Heart left ventricle (tissue), 16 donors: ENCODE results near the gene SELENOW. TPM values are rescaled to one million over a fixed set of nuclear protein-coding genes. Genes with fewer than 3 reads are reported as not detected.
"Not testable (repeated sequence)": the region's sequence is repeated elsewhere in the genome, so short reads cannot be mapped to it uniquely, and the experiment has no call there.

Experiments used
- ATAC-seq, 4 donors: fragments of 200-7000 bp; cut with Tn5 transposase; one replicate each; pipeline ENCODE4 v1.9.1; 2020 to 2022; ENCODE audit warnings: moderate library complexity in 4 of 4, mild to moderate bottlenecking in 3 of 4, moderate number of reproducible peaks in 1 of 4
- DNase-seq, 5 donors: peaks; one replicate each; pipeline ENCODE4 v3.0.0-alpha.2; 2020
- H3K27ac ChIP-seq, 12 donors: fragments of 200-600 bp; sonication (generic) in 4 of 12; one replicate each; pipeline versions ENCODE4 v1.5.0 to v1.8.0; 2016 to 2022; ENCODE audit warnings: mild to moderate bottlenecking in 2 of 12
- H3K27me3 ChIP-seq, 9 donors: fragments of 200-600 bp; sonication (generic) in 2 of 9; one replicate each; pipeline versions ENCODE4 v1.5.1 to v1.8.0; 2016 to 2022; ENCODE audit warnings: mild to moderate bottlenecking in 3 of 9
- H3K36me3 ChIP-seq, 9 donors: fragments of 200-600 bp; sonication (generic) in 2 of 9; one replicate each; pipeline versions ENCODE4 v1.5.0 to v1.8.0; 2018 to 2022; ENCODE audit warnings: mild to moderate bottlenecking in 2 of 9
- H3K4me1 ChIP-seq, 12 donors: fragments of 200-600 bp; sonication (generic) in 4 of 12; one replicate each; pipeline versions ENCODE4 v1.5.0 to v1.8.0; 2016 to 2022; ENCODE audit warnings: mild to moderate bottlenecking in 3 of 12
- H3K4me3 ChIP-seq, 12 donors: fragments of 200-600 bp; sonication (generic) in 4 of 12; one replicate each; pipeline versions ENCODE4 v1.5.0 to v1.8.0; 2017 to 2022; ENCODE audit warnings: mild to moderate bottlenecking in 9 of 12, moderate library complexity in 4 of 12
- H3K9me3 ChIP-seq, 12 donors: fragments of 200-600 bp; sonication (generic) in 4 of 12; one replicate each; pipeline versions ENCODE4 v1.5.0 to v1.8.0; 2016 to 2022; ENCODE audit warnings: mild to moderate bottlenecking in 1 of 12
- CTCF ChIP-seq, 12 donors: fragments of 200-600 bp; sonication (generic) in 4 of 12; IDR thresholded peaks; one replicate each; pipeline versions ENCODE4 v1.5.0 to v1.8.0; 2018 to 2022; ENCODE audit warnings: antibody characterized with exemption in 12 of 12, mild to moderate bottlenecking in 5 of 12
- POLR2A ChIP-seq, 2 donors: fragments of 450-650 bp; IDR thresholded peaks; one replicate each; pipeline ENCODE4 v1.6.1; 2017; ENCODE audit warnings: antibody characterized with exemption in 2 of 2, mild to moderate bottlenecking in 2 of 2, moderate library complexity in 2 of 2
- WGBS, 4 donors: extraction: QIAGEN DNeasy Blood & Tissue Kit in 2 of 4; methylation state at CpG; one replicate each; pipeline versions ENCODE4 v1.1.5 to v1.1.7; 2013 to 2018; 5-methylcytosine and 5-hydroxymethylcytosine counted together
- intact Hi-C, 10 donors: fragments of 100-400 bp; cut with DNase I; formaldehyde crosslinking; loops; one replicate each; pipeline versions ENCODE4 v1.11.1 to v1.14.2; 2022
- polyA plus RNA-seq, 2 donors: library from polyadenylated mRNA; stranded (reverse); fragments of 200-250 nt; gene quantifications; one replicate each; pipeline ENCODE4 v1.2.3, GENCODE V29; 2013
- total RNA-seq, 9 donors: library from RNA; depleted of rRNA in 2 of 9; stranded (reverse); fragments of >200 nt in 2 of 9; fragmentation: NEBNext Ultra II Directional in 3 of 9; extraction: Animal tissue kit (Norgen Biotek cat#: 25700) in 3 of 9; gene quantifications; one replicate each; pipeline versions ENCODE4 v1.1.0 to v1.2.4, GENCODE V29; 2016 to 2023
- donor health status: ischemic (EF 13 %, LVEDD 7.1; RV severe dilation, severe dysfunction).
- donor health status: healthy with polysubstance abuse.
- donor health status: DM: no; HTN: yes; CAD: no.
- donor health status: DM: no; HTN: no; CAD: no.
- donor health status: ischemic (EF 25% LVEDD 6.9; RV normal size, moderate dysfunction).
- donor health status: ischemic (EF 25% LVEDD 5.7; RV mildly dilated, moderate dysfunction).
- donor health status: healthy.
- donor health status: DM: yes; HTN: yes; CAD: no.
- donor health status: ischemic (EF 35%, LVEDD 5.7; RV mildly dilated, moderate dysfunction).
- donor health status: nonischemic (EF 11% LVEDD 7.7; RV severe dilation, severe dysfunction).
- donor health status: DM: yes; HTN: yes; CAD: no.
- donor health status: PGD.
- donor health status: ischemic (EF 29% LVEDD 5.4; RV normal size, mild dysfunction).
- donor health status: nonischemic (EF 23%, LVEDD 6.1; RV moderate dilation, normal function).

The SELENOW gene
- total and polyA plus RNA-seq, 11 donors = 647 to 2,748 (median 1,081) TPM

- H3K36me3 ChIP-seq = peaks cover 0 to 54% (median 38%) of the 10 kb centered on the region in 9 donors
- WGBS, 4 donors = 75 to 80% (median 76%) methylated on average over 14 to 15 of the region's 15 CpGs
Observed at GRCh38 chr19:47741544-47742140, 36.9 kb upstream of the SELENOW start.

GRCh38 chr19:47742634-47743033 lies 35.9 kb upstream of the SELENOW start:
- ATAC-seq (peak in 1 of 4 donors; percentile 0), DNase-seq (peak in 1 of 5 donors; percentile 40)
- 15 to 27% (median 18%) methylated on average over 8 to 13 of the region's 13 CpGs for WGBS, 4 donors
- Histone ChIP-seq H3K36me3 (peaks cover 0 to 57% (median 45%) of the 10 kb centered on the region in 9 donors), H3K4me1 (peaks cover 0 to 49% (median 37%) of the 10 kb centered on the region in 12 donors), H3K9me3 (no peaks in the 10 kb centered on the region), H3K27ac (peak overlapping the region; percentile 75 to 99 (median 94)), H3K4me3 (peak overlapping the region in 9 of 12 donors; percentile 40 to 63 (median 49)), H3K27me3 (no peaks in the 10 kb centered on the region)
- TF ChIP-seq CTCF (IDR thresholded peaks at IDR 0.05) (no peak), POLR2A (IDR thresholded peaks at IDR 0.05) (no peak)
- intact Hi-C loops = loop anchor here in 8 of 10 donors (1.0 to 2.0 kb wide), 4 partner anchors 24 to 30 kb away; partner anchors contain the start of gene EHD2 (in 6 of the 8)

More at GRCh38 chr19:47741544-47742140, 36.9 kb upstream of the SELENOW start:
- intact Hi-C loops = loop anchor here in 3 of 10 donors (2.0 kb wide), 3 partner anchors 23 to 29 kb away; partner anchors contain the start of gene EHD2 (in 1 of the 3)
- Histone ChIP-seq H3K27me3 (no peaks in the 10 kb centered on the region), H3K9me3 (no peaks in the 10 kb centered on the region), H3K4me1 (peaks cover 0 to 43% (median 33%) of the 10 kb centered on the region in 12 donors), H3K4me3 (no peak overlapping the region), H3K27ac (peak overlapping the region; percentile 75 to 99 (median 94))
- ATAC-seq (no peak), DNase-seq (no peak)
- TF ChIP-seq POLR2A (IDR thresholded peaks at IDR 0.05) (no peak), CTCF (IDR thresholded peaks at IDR 0.05) (no peak)

GRCh38 chr19:47745010-47745901 lies 33.2 kb upstream of the SELENOW start, which contains the start of gene NOP53:
Gene NOP53 (plus strand): TSS chr19:47745546. CDS start chr19:47745560, 14 bp downstream.
- TF ChIP-seq CTCF (IDR thresholded peaks at IDR 0.05) (no peak), POLR2A (IDR thresholded peaks at IDR 0.05) (peak in 1 of 2 donors; percentile 72)
- DNase-seq (peak; percentile 96 to 98 (median 96)), ATAC-seq (peak; percentile 72 to 77 (median 76))
- H3K9me3 ChIP-seq = no peaks in the 10 kb centered on the region
- 3 to 6% (median 5%) methylated on average over 30 to 53 of the region's 53 CpGs for WGBS, 4 donors
- H3K4me1 ChIP-seq = peaks cover 0 to 51% (median 38%) of the 10 kb centered on the region in 12 donors
- intact Hi-C loops = loop anchor here in 3 of 10 donors (2.0 to 5.0 kb wide), 3 partner anchors 32 to 882 kb away; partner anchors contain the start of gene EHD2 (in 1 of the 3)
- peak within 1 kb of the TSS; percentile 90 to 98 (median 96) for H3K27ac ChIP-seq
- H3K36me3 ChIP-seq = peaks cover 0 to 57% (median 49%) of the 10 kb centered on the region in 9 donors
- no peaks in the 10 kb centered on the region for H3K27me3 ChIP-seq
- H3K4me3 ChIP-seq = peak within 1 kb of the TSS; percentile 47 to 96 (median 78)

- peak overlapping the region in 5 of 12 donors; percentile 90 to 96 (median 93) for H3K27ac ChIP-seq
- not testable (repeated sequence) for ATAC-seq, DNase-seq, H3K27me3 ChIP-seq, H3K9me3 ChIP-seq
- peak overlapping the region; percentile 47 to 96 (median 78) for H3K4me3 ChIP-seq
- peaks cover 0 to 57% (median 53%) of the 10 kb centered on the region in 9 donors for H3K36me3 ChIP-seq
- H3K4me1 ChIP-seq = peaks cover 0 to 51% (median 38%) of the 10 kb centered on the region in 12 donors
- WGBS, 4 donors = 69 to 77% (median 71%) methylated on average over 17 of the region's 17 CpGs
- intact Hi-C loops = loop anchor here in 1 of 10 donors (5.0 kb wide), 1 partner anchor 881 kb away; no protein-coding TSS in a partner anchor
Observed at GRCh38 chr19:47746129-47746528, 32.4 kb upstream of the SELENOW start.
